Liver (tissue), 9 donors: ENCODE data around the gene GLRA3. TPM values are rescaled to one million over a fixed set of nuclear protein-coding genes. Genes with fewer than 3 reads are reported as not detected.

Source experiments
- DNase-seq: peaks from one replicate; pipeline ENCODE4 v3.0.0-alpha.2; 2017; ENCODE audit warnings: low spot score
- H3K27ac ChIP-seq, 2 donors: one replicate each; pipeline ENCODE4 v1.7.0; 2013; ENCODE audit warnings: inconsistent platforms in 2 of 2, low read length in 2 of 2, control low read depth in 1 of 2, low read depth in 1 of 2, mild to moderate bottlenecking in 1 of 2
- H3K27me3 ChIP-seq, 4 donors: one replicate each; pipeline versions ENCODE4 v1.6.1 to v1.7.0; 2013; ENCODE audit warnings: low read length in 3 of 4, inconsistent platforms in 1 of 4, mild to moderate bottlenecking in 1 of 4, moderate library complexity in 1 of 4; ENCODE audit not compliant: control insufficient read depth in 4 of 4, insufficient read depth in 4 of 4
- H3K36me3 ChIP-seq, 4 donors: one replicate each; pipeline versions ENCODE4 v1.6.1 to v1.7.0; 2013; ENCODE audit warnings: low read length in 3 of 4, mild to moderate bottlenecking in 3 of 4, low read depth in 1 of 4, moderate library complexity in 1 of 4; ENCODE audit not compliant: control insufficient read depth in 4 of 4, insufficient read depth in 3 of 4
- H3K4me1 ChIP-seq, 4 donors: one replicate each; pipeline versions ENCODE4 v1.6.1 to v1.7.0; 2013; ENCODE audit warnings: low read length in 3 of 4, mild to moderate bottlenecking in 3 of 4, moderate library complexity in 1 of 4; ENCODE audit not compliant: control insufficient read depth in 4 of 4, insufficient read depth in 4 of 4
- H3K4me3 ChIP-seq, 3 donors: one replicate each; pipeline versions ENCODE4 v1.6.1 to v1.7.0; 2013; ENCODE audit warnings: low read length in 3 of 3, control low read depth in 1 of 3, low read depth in 1 of 3, mild to moderate bottlenecking in 1 of 3
- H3K9ac ChIP-seq, 2 donors: one replicate each; pipeline ENCODE4 v1.7.0; 2013; ENCODE audit warnings: low read length in 2 of 2, mild to moderate bottlenecking in 2 of 2, moderate library complexity in 2 of 2, control low read depth in 1 of 2, low read depth in 1 of 2
- H3K9me3 ChIP-seq, 4 donors: one replicate each; pipeline versions ENCODE4 v1.6.1 to v1.7.0; 2013; ENCODE audit warnings: low read length in 3 of 4; ENCODE audit not compliant: control insufficient read depth in 4 of 4
- EGR1 ChIP-seq, 2 donors: IDR thresholded peaks; 2 replicates each; pipeline ENCODE4 v1.6.1; 2016 to 2018; ENCODE audit warnings: antibody characterized with exemption in 2 of 2, low read depth in 2 of 2
- FOXA1 ChIP-seq: IDR thresholded peaks from 2 replicates; pipeline ENCODE4 v1.6.1; 2016; ENCODE audit warnings: antibody characterized with exemption
- FOXA2 ChIP-seq: IDR thresholded peaks from 2 replicates; pipeline ENCODE4 v1.6.1; 2016; ENCODE audit warnings: antibody characterized with exemption
- GABPA ChIP-seq, 2 donors: IDR thresholded peaks in 1 of 2; conservative IDR thresholded peaks in 1 of 2; 2 replicates each; pipeline ENCODE4 v1.6.1; 2016; ENCODE audit warnings: antibody characterized with exemption in 2 of 2, mild to moderate bottlenecking in 1 of 2, moderate library complexity in 1 of 2
- HNF4A ChIP-seq, 2 donors: conservative IDR thresholded peaks; 2 replicates each; pipeline ENCODE4 v1.6.1; 2016; ENCODE audit warnings: antibody characterized with exemption in 2 of 2, mild to moderate bottlenecking in 2 of 2
- NR2F2 ChIP-seq: IDR thresholded peaks from 2 replicates; pipeline ENCODE4 v1.6.1; 2016; ENCODE audit warnings: antibody characterized with exemption
- RAD21 ChIP-seq, 2 donors: IDR thresholded peaks; 2 replicates each; pipeline ENCODE4 v1.6.1; 2016; ENCODE audit warnings: antibody characterized with exemption in 2 of 2, mild to moderate bottlenecking in 2 of 2
- RXRA ChIP-seq, 2 donors: IDR thresholded peaks; 2 replicates each; pipeline ENCODE4 v1.6.1; 2017 to 2018; ENCODE audit warnings: antibody characterized with exemption in 2 of 2, mild to moderate bottlenecking in 1 of 2
- SP1 ChIP-seq: IDR thresholded peaks from 2 replicates; pipeline ENCODE4 v1.6.1; 2018; ENCODE audit warnings: antibody characterized with exemption, mild to moderate bottlenecking
- TAF1 ChIP-seq: conservative IDR thresholded peaks from 2 replicates; pipeline ENCODE4 v1.6.1; 2016; ENCODE audit warnings: antibody characterized with exemption, mild to moderate bottlenecking
- YY1 ChIP-seq: IDR thresholded peaks from 2 replicates; pipeline ENCODE4 v1.6.1; 2016; ENCODE audit warnings: antibody characterized with exemption, mild to moderate bottlenecking
- WGBS: extraction: QIAGEN DNeasy Blood & Tissue Kit; methylation state at CpG from one replicate; pipeline ENCODE4 v1.1.7; 2013; 5-methylcytosine and 5-hydroxymethylcytosine counted together
- polyA plus RNA-seq, 2 donors: library from polyadenylated mRNA; stranded (reverse) in 1 of 2; unstranded in 1 of 2; fragments of 200-250 nt in 1 of 2; fragments of >200 nt in 1 of 2; fragmentation: Nextera tagmentation in 1 of 2; extraction: Ambion mirVana in 1 of 2; gene quantifications; one replicate each; pipeline versions ENCODE4 v1.2.1 to v1.2.3, GENCODE V29; 2013 to 2015
- total RNA-seq, 2 donors: library from RNA; depleted of rRNA; stranded (reverse); fragments of >200 nt; gene quantifications; one replicate each; pipeline ENCODE4 v1.2.3, GENCODE V29; 2014
- TF ChIP-seq, protein P1 (sequence below): IDR thresholded peaks from 2 replicates; pipeline ENCODE4 v1.6.1; 2016; ENCODE audit warnings: antibody characterized with exemption, mild to moderate bottlenecking
- TF ChIP-seq, protein P2 (sequence below): IDR thresholded peaks from 2 replicates; pipeline ENCODE4 v1.6.1; 2016; ENCODE audit warnings: antibody characterized with exemption
- TF ChIP-seq, protein P3 (sequence below): fragments of 150-350 bp; IDR thresholded peaks from 2 replicates; pipeline ENCODE4 v1.5.1; 2017; ENCODE audit warnings: improper control_type of control experiment, low read depth, low read length; ENCODE audit not compliant: missing input control
- TF ChIP-seq, protein P4 (sequence below): IDR thresholded peaks from 2 replicates; pipeline ENCODE4 v1.6.1; 2016; ENCODE audit warnings: antibody characterized with exemption
- TF ChIP-seq, protein P5 (sequence below): IDR thresholded peaks from 2 replicates; pipeline ENCODE4 v1.6.1; 2016; ENCODE audit warnings: antibody characterized with exemption
- donor health status: healthy.
- donor health status: healthy.
- donor health status: healthy.
- donor health status: healthy.
- donor health status: healthy.

The GLRA3 gene
- total and polyA plus RNA-seq, 4 donors = not detected

DNA sequence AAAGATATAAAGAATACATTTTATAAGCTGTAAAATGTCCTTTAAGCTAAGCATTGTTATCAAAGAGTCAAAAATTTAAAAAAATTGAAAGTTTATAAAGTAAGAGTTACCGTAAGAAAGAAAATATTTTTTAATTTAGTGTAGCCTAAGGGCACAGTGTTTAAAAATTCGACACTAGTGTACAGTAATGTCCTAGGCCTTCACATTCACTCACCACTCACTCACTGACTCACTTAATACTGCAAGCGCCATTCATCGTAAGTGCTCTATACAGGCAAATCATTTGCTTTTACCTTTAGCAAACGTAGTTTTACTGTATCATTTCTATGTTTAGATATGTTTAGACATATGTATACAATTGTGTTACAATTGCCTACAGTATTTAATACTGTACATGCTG is 20.2 kb downstream of the GLRA3 start:
- no peaks in the 10 kb centered on the region for H3K4me1 ChIP-seq
- no peaks in the 10 kb centered on the region for H3K27me3 ChIP-seq
- H3K4me3 ChIP-seq = no peak overlapping the region
- H3K27ac ChIP-seq = no peak overlapping the region
- TF ChIP-seq GABPA (IDR thresholded peaks at IDR 0.05 in 1 of 2, conservative IDR thresholded peaks at IDR 0.05 in 1 of 2) = no peak
- TF ChIP-seq, protein P1, sequence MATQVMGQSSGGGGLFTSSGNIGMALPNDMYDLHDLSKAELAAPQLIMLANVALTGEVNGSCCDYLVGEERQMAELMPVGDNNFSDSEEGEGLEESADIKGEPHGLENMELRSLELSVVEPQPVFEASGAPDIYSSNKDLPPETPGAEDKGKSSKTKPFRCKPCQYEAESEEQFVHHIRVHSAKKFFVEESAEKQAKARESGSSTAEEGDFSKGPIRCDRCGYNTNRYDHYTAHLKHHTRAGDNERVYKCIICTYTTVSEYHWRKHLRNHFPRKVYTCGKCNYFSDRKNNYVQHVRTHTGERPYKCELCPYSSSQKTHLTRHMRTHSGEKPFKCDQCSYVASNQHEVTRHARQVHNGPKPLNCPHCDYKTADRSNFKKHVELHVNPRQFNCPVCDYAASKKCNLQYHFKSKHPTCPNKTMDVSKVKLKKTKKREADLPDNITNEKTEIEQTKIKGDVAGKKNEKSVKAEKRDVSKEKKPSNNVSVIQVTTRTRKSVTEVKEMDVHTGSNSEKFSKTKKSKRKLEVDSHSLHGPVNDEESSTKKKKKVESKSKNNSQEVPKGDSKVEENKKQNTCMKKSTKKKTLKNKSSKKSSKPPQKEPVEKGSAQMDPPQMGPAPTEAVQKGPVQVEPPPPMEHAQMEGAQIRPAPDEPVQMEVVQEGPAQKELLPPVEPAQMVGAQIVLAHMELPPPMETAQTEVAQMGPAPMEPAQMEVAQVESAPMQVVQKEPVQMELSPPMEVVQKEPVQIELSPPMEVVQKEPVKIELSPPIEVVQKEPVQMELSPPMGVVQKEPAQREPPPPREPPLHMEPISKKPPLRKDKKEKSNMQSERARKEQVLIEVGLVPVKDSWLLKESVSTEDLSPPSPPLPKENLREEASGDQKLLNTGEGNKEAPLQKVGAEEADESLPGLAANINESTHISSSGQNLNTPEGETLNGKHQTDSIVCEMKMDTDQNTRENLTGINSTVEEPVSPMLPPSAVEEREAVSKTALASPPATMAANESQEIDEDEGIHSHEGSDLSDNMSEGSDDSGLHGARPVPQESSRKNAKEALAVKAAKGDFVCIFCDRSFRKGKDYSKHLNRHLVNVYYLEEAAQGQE = no peak
- no peak for TF ChIP-seq TAF1
- no peak for TF ChIP-seq RAD21 (IDR thresholded peaks at IDR 0.05)
- TF ChIP-seq YY1 = no peak
- TF ChIP-seq, protein P2, sequence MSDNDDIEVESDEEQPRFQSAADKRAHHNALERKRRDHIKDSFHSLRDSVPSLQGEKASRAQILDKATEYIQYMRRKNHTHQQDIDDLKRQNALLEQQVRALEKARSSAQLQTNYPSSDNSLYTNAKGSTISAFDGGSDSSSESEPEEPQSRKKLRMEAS = no peak
- TF ChIP-seq, protein P3, sequence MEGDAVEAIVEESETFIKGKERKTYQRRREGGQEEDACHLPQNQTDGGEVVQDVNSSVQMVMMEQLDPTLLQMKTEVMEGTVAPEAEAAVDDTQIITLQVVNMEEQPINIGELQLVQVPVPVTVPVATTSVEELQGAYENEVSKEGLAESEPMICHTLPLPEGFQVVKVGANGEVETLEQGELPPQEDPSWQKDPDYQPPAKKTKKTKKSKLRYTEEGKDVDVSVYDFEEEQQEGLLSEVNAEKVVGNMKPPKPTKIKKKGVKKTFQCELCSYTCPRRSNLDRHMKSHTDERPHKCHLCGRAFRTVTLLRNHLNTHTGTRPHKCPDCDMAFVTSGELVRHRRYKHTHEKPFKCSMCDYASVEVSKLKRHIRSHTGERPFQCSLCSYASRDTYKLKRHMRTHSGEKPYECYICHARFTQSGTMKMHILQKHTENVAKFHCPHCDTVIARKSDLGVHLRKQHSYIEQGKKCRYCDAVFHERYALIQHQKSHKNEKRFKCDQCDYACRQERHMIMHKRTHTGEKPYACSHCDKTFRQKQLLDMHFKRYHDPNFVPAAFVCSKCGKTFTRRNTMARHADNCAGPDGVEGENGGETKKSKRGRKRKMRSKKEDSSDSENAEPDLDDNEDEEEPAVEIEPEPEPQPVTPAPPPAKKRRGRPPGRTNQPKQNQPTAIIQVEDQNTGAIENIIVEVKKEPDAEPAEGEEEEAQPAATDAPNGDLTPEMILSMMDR = no peak
- no peak for TF ChIP-seq FOXA2
- no peak for TF ChIP-seq EGR1 (IDR thresholded peaks at IDR 0.05; ENCODE audit: low read depth in 2 of 2)
- no peak for TF ChIP-seq HNF4A (conservative IDR thresholded peaks at IDR 0.05)
- no peak for TF ChIP-seq FOXA1
- TF ChIP-seq, protein P4, sequence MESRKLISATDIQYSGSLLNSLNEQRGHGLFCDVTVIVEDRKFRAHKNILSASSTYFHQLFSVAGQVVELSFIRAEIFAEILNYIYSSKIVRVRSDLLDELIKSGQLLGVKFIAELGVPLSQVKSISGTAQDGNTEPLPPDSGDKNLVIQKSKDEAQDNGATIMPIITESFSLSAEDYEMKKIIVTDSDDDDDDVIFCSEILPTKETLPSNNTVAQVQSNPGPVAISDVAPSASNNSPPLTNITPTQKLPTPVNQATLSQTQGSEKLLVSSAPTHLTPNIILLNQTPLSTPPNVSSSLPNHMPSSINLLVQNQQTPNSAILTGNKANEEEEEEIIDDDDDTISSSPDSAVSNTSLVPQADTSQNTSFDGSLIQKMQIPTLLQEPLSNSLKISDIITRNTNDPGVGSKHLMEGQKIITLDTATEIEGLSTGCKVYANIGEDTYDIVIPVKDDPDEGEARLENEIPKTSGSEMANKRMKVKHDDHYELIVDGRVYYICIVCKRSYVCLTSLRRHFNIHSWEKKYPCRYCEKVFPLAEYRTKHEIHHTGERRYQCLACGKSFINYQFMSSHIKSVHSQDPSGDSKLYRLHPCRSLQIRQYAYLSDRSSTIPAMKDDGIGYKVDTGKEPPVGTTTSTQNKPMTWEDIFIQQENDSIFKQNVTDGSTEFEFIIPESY = no peak
- no peak for TF ChIP-seq RXRA (IDR thresholded peaks at IDR 0.05)
- no peak for TF ChIP-seq NR2F2
- TF ChIP-seq SP1 = no peak
- TF ChIP-seq, protein P5, sequence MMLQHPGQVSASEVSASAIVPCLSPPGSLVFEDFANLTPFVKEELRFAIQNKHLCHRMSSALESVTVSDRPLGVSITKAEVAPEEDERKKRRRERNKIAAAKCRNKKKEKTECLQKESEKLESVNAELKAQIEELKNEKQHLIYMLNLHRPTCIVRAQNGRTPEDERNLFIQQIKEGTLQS = no peak
- H3K9me3 ChIP-seq = no peaks in the 10 kb centered on the region
- H3K36me3 ChIP-seq = no peaks in the 10 kb centered on the region
- 72% methylated on average over 5 of the region's 5 CpGs for WGBS
- no peak overlapping the region for H3K9ac ChIP-seq
- DNase-seq = no peak

DNA sequence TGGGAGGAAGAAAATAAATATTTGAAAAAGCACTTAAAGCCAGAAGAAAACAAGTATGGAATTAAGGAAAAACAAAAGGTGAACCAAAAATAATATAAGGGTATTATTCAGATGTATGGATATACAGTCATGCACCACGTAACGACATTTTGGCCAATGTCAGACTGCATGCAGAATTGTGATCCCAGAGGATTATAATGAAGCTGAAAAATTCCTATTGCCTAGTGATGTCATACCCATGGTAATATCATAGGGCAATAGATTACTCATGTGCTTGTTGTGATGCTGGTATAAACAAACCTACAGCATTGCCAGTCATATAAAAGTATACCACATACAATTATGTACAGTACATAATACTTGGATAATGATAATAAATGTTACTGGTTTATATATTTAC is 20.9 kb downstream of the GLRA3 start:
- TF ChIP-seq YY1 = no peak
- TF ChIP-seq RAD21 (IDR thresholded peaks at IDR 0.05) = no peak
- WGBS = 65% methylated on average over 2 of the region's 2 CpGs
- no peak overlapping the region for H3K9ac ChIP-seq
- no peaks in the 10 kb centered on the region for H3K9me3 ChIP-seq
- H3K27me3 ChIP-seq = no peaks in the 10 kb centered on the region
- no peaks in the 10 kb centered on the region for H3K4me1 ChIP-seq
- no peak for DNase-seq
- H3K27ac ChIP-seq = no peak overlapping the region
- no peak overlapping the region for H3K4me3 ChIP-seq
- H3K36me3 ChIP-seq = no peaks in the 10 kb centered on the region
